H9 (cell line): ENCODE measurements around the gene PRKCA. TPM values are rescaled to one million over a fixed set of nuclear protein-coding genes. Genes with fewer than 3 reads are reported as not detected.

Experiments used
- DNase-seq: peaks from one replicate; pipeline ENCODE4 v3.0.0-alpha.2; 2017
- H2AFZ ChIP-seq: one replicate; pipeline ENCODE4 v1.6.1; 2013; ENCODE audit warnings: mild to moderate bottlenecking, low read length, control low read depth, moderate library complexity
- H2AK5ac ChIP-seq: 2 replicates; pipeline ENCODE4 v1.6.1; 2013; ENCODE audit warnings: low read length, control low read depth, mixed read lengths; ENCODE audit not compliant: insufficient read length
- H2BK120ac ChIP-seq: one replicate; pipeline ENCODE4 v1.6.1; 2013; ENCODE audit warnings: low read depth, mild to moderate bottlenecking, low read length, control low read depth, inconsistent platforms; ENCODE audit not compliant: poor library complexity, severe bottlenecking
- H2BK12ac ChIP-seq: 2 replicates; pipeline ENCODE4 v1.6.1; 2013; ENCODE audit warnings: low read length, control low read depth, mixed read lengths, low read depth; ENCODE audit not compliant: insufficient read length
- H2BK15ac ChIP-seq: 2 replicates; pipeline ENCODE4 v1.6.1; 2013; ENCODE audit warnings: low read depth, low read length, control low read depth
- H2BK20ac ChIP-seq: one replicate; pipeline ENCODE4 v1.6.1; 2013; ENCODE audit warnings: low read depth, mild to moderate bottlenecking, low read length, control low read depth, inconsistent platforms; ENCODE audit not compliant: poor library complexity, severe bottlenecking
- H2BK5ac ChIP-seq: 2 replicates; pipeline ENCODE4 v1.6.1; 2013; ENCODE audit warnings: low read length, control low read depth, mixed read lengths; ENCODE audit not compliant: insufficient read length
- H3K14ac ChIP-seq: 2 replicates; pipeline ENCODE4 v1.6.1; 2013; ENCODE audit warnings: low read length, control low read depth; ENCODE audit not compliant: insufficient read depth
- H3K18ac ChIP-seq: 2 replicates; pipeline ENCODE4 v1.6.1; 2013; ENCODE audit warnings: low read depth, mild to moderate bottlenecking, mixed read lengths, low read length, control low read depth; ENCODE audit not compliant: insufficient read length
- H3K23ac ChIP-seq: 2 replicates; pipeline ENCODE4 v1.6.1; 2013; ENCODE audit warnings: low read length, control low read depth, mixed read lengths, low read depth; ENCODE audit not compliant: insufficient read length
- H3K23me2 ChIP-seq: 2 replicates; pipeline ENCODE4 v1.6.1; 2013; ENCODE audit warnings: low read depth, mild to moderate bottlenecking, mixed read lengths, low read length, control low read depth; ENCODE audit not compliant: insufficient read length, poor library complexity, severe bottlenecking
- H3K27ac ChIP-seq: 2 replicates; pipeline ENCODE4 v1.5.1; 2013; ENCODE audit warnings: low read length, control low read depth, mixed read lengths, low read depth; ENCODE audit not compliant: insufficient read length
- H3K27me3 ChIP-seq: 2 replicates; pipeline ENCODE4 v1.6.1; 2013; ENCODE audit warnings: low read length, control low read depth, inconsistent platforms; ENCODE audit not compliant: insufficient read depth
- H3K4ac ChIP-seq: 2 replicates; pipeline ENCODE4 v1.6.1; 2013; ENCODE audit warnings: low read depth, mild to moderate bottlenecking, control low read depth, inconsistent platforms, low read length, moderate library complexity
- H3K4me1 ChIP-seq: 2 replicates; pipeline ENCODE4 v1.6.1; 2013; ENCODE audit warnings: low read length, control low read depth, inconsistent platforms; ENCODE audit not compliant: insufficient read depth
- H3K4me2 ChIP-seq: 2 replicates; pipeline ENCODE4 v1.6.1; 2013; ENCODE audit warnings: low read length, control low read depth, mixed read lengths; ENCODE audit not compliant: insufficient read length, insufficient read depth
- H3K56ac ChIP-seq: 2 replicates; pipeline ENCODE4 v1.6.1; 2013; ENCODE audit warnings: low read depth, mild to moderate bottlenecking, mixed read lengths, low read length, control low read depth; ENCODE audit not compliant: insufficient read length
- H3K79me1 ChIP-seq: 2 replicates; pipeline ENCODE4 v1.6.1; 2013; ENCODE audit warnings: low read depth, mild to moderate bottlenecking, moderate library complexity, low read length, control low read depth, inconsistent platforms; ENCODE audit not compliant: insufficient read depth, poor library complexity, severe bottlenecking
- H3K79me2 ChIP-seq: 2 replicates; pipeline ENCODE4 v1.6.1; 2013; ENCODE audit warnings: low read length, control low read depth, inconsistent platforms; ENCODE audit not compliant: insufficient read depth
- H3K9ac ChIP-seq: 2 replicates; pipeline ENCODE4 v1.6.1; 2013; ENCODE audit warnings: low read length, control low read depth, mixed read lengths; ENCODE audit not compliant: insufficient read length; ENCODE audit errors: extremely low read depth
- H3K9me3 ChIP-seq: one replicate; pipeline ENCODE4 v1.6.1; 2013; ENCODE audit warnings: low read depth, low read length, inconsistent platforms; ENCODE audit not compliant: control insufficient read depth
- H3T11ph ChIP-seq: one replicate; pipeline ENCODE4 v1.6.1; 2013; ENCODE audit warnings: mild to moderate bottlenecking, low read length, control low read depth, inconsistent platforms
- H4K20me1 ChIP-seq: one replicate; pipeline ENCODE4 v1.6.1; 2013; ENCODE audit not compliant: control insufficient read depth, insufficient read length, insufficient read depth
- H4K5ac ChIP-seq: 2 replicates; pipeline ENCODE4 v1.6.1; 2013; ENCODE audit warnings: low read depth, mild to moderate bottlenecking, mixed read lengths, low read length, control low read depth; ENCODE audit not compliant: insufficient read length
- H4K8ac ChIP-seq: replicated peaks from 2 replicates; pipeline ENCODE4 v1.6.1; 2013; ENCODE audit warnings: low read length, control low read depth, mixed read lengths, low read depth; ENCODE audit not compliant: insufficient read length
- H4K91ac ChIP-seq: 2 replicates; pipeline ENCODE4 v1.6.1; 2013; ENCODE audit warnings: low read depth, mild to moderate bottlenecking, moderate library complexity, mixed read lengths, low read length, control low read depth; ENCODE audit not compliant: insufficient read length
- H3K27ac Mint-ChIP-seq, 3 experiments: 2 replicates in 2 of 3; 3 replicates in 1 of 3; pipeline ENCODE4 v1.8.0; 2020 to 2021; ENCODE audit warnings: mixed read lengths in 3 of 3, mild to moderate bottlenecking in 1 of 3, moderate library complexity in 1 of 3
- H3K27me3 Mint-ChIP-seq: 2 replicates; pipeline ENCODE4 v1.8.0; 2021; ENCODE audit warnings: low read depth, mild to moderate bottlenecking, moderate library complexity, mixed read lengths
- H3K36me3 Mint-ChIP-seq, 3 experiments: 2 replicates in 2 of 3; 3 replicates in 1 of 3; pipeline ENCODE4 v1.8.0; 2020 to 2021; ENCODE audit warnings: low read depth in 3 of 3, mixed read lengths in 3 of 3; ENCODE audit not compliant: insufficient read depth in 1 of 3
- H3K4me1 Mint-ChIP-seq, 2 experiments: 2 replicates each; pipeline ENCODE4 v1.8.0; 2020; ENCODE audit warnings: mixed read lengths in 2 of 2
- H3K4me3 Mint-ChIP-seq, 2 experiments: 2 replicates in 1 of 2; 3 replicates in 1 of 2; pipeline ENCODE4 v1.8.0; 2020 to 2021; ENCODE audit warnings: mild to moderate bottlenecking in 2 of 2, mixed read lengths in 2 of 2, moderate library complexity in 1 of 2
- H3K9me3 Mint-ChIP-seq, 2 experiments: 2 replicates in 1 of 2; 3 replicates in 1 of 2; pipeline ENCODE4 v1.8.0; 2020; ENCODE audit warnings: mild to moderate bottlenecking in 2 of 2, mixed read lengths in 2 of 2, moderate library complexity in 1 of 2
- WGBS: extraction: QIAGEN DNeasy Blood & Tissue Kit; methylation state at CpG from one replicate; pipeline ENCODE4 v1.1.7; 2013; ENCODE audit warnings: missing lambda C conversion rate, low lambda C conversion rate, mixed read lengths; ENCODE audit not compliant: insufficient read length; ENCODE audit errors: extremely low coverage; 5-methylcytosine and 5-hydroxymethylcytosine counted together
- total RNA-seq: library from RNA; stranded (reverse); gene quantifications from 2 replicates; pipeline ENCODE4 v1.2.1, GENCODE V29; 2021
- TF ChIP-seq, protein P1 (sequence below): fragments of 200-600 bp; sonication (generic); conservative IDR thresholded peaks from 3 replicates; pipeline ENCODE4 v1.8.0; 2021; ENCODE audit warnings: antibody characterized with exemption, mild to moderate bottlenecking

PRKCA gene
- total RNA-seq, 1 experiment from 2014 or later: 10.5 TPM

GRCh38 chr17:66545918-66546317, 243.5 kb downstream of the PRKCA start:
- Histone ChIP-seq H2AK5ac (no peak overlapping the region), H2BK12ac (no peak overlapping the region), H3K56ac (no peak overlapping the region), H4K91ac (no peak overlapping the region), H3K23ac (no peak overlapping the region), H3K18ac (no peak overlapping the region), H3K14ac (no peak overlapping the region), H3K4ac (no peak overlapping the region), H2BK20ac (no peak overlapping the region), H2BK15ac (no peak overlapping the region), H2BK5ac (no peak overlapping the region), H4K20me1 (no peaks in the 10 kb centered on the region), H3T11ph (no peak overlapping the region), H3K23me2 (no peaks in the 10 kb centered on the region), H2BK120ac (no peak overlapping the region), H3K79me2 (no peaks in the 10 kb centered on the region; the same call in 1 of the 2 replicates), H2AFZ (no peak overlapping the region), H3K79me1 (no peaks in the 10 kb centered on the region), H4K5ac (no peak overlapping the region), H4K8ac (no peak overlapping the region), H3K27ac (no peak overlapping the region), H3K9ac (no peak overlapping the region), H3K27me3 (no peaks in the 10 kb centered on the region), H3K9me3 (no peaks in the 10 kb centered on the region), H3K4me1 (peaks cover 8% of the 10 kb centered on the region; the same call in 1 of the 2 replicates), H3K4me2 (no peak overlapping the region)
- Mint-ChIP-seq H3K27me3 (no peaks in the 10 kb centered on the region), H3K36me3 (peaks cover 7 to 16% (median 8%) of the 10 kb centered on the region in 3 experiments), H3K4me1 (peaks cover 41 to 43% of the 10 kb centered on the region in 2 experiments), H3K27ac (no peak overlapping the region), H3K9me3 (peaks cover 16 to 17% of the 10 kb centered on the region in 2 experiments), H3K4me3 (no peak overlapping the region)
- DNase-seq: no peak
- TF ChIP-seq, protein P1, sequence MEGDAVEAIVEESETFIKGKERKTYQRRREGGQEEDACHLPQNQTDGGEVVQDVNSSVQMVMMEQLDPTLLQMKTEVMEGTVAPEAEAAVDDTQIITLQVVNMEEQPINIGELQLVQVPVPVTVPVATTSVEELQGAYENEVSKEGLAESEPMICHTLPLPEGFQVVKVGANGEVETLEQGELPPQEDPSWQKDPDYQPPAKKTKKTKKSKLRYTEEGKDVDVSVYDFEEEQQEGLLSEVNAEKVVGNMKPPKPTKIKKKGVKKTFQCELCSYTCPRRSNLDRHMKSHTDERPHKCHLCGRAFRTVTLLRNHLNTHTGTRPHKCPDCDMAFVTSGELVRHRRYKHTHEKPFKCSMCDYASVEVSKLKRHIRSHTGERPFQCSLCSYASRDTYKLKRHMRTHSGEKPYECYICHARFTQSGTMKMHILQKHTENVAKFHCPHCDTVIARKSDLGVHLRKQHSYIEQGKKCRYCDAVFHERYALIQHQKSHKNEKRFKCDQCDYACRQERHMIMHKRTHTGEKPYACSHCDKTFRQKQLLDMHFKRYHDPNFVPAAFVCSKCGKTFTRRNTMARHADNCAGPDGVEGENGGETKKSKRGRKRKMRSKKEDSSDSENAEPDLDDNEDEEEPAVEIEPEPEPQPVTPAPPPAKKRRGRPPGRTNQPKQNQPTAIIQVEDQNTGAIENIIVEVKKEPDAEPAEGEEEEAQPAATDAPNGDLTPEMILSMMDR: no peak
- no CpG with 5 or more reads among the region's 2 CpGs for WGBS
